HG03571 (cell line): ENCODE measurements around the gene HAGH.

Source experiments
- ATAC-seq: cut with Tn5 transposase; IDR thresholded peaks from one replicate; pipeline ENCODE4 v1.9.1; 2021; ENCODE audit not compliant: unreplicated experiment

The HAGH gene

DNA sequence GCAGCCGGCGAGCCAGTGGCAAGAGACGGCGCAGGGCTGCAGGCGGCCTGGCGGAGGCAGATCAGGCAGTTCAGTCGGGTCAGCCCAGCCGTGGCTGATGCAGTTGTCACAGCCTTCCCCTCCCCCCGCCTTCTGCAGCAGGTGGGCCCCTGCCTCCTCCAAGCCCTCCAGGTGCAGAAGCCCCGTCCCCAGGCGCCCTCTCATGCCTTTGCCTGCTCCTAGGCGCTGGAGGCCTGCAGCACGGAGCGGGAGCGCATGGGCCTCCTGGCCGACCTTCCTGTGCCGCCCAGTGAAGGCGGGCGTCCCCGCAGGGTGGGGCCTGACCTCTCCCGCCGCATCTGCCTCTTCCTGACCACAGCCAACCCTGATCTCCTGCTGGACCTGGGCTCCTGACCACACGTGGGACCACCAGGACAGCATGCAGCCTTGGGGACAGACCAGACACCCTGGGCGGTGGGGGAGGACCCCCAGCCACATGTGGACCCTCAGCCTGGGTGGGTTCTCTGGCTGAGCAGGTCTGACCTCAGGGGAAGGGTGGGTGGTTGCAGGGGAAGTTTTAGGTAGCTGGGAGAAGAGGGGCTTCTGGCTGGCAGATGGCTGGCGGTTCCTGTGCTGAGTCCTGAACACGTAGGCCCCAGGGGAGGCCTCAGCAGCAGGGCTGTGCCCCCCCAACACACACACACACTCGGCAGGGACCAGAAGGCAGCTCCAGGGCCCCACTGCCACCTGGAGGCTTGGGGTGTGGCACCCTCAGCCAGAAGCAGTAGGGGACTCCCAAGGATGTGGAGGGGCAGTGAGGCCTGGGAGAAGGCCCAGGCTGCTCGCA lies 50.6 kb downstream of the HAGH start:
- ATAC-seq: no peak

DNA sequence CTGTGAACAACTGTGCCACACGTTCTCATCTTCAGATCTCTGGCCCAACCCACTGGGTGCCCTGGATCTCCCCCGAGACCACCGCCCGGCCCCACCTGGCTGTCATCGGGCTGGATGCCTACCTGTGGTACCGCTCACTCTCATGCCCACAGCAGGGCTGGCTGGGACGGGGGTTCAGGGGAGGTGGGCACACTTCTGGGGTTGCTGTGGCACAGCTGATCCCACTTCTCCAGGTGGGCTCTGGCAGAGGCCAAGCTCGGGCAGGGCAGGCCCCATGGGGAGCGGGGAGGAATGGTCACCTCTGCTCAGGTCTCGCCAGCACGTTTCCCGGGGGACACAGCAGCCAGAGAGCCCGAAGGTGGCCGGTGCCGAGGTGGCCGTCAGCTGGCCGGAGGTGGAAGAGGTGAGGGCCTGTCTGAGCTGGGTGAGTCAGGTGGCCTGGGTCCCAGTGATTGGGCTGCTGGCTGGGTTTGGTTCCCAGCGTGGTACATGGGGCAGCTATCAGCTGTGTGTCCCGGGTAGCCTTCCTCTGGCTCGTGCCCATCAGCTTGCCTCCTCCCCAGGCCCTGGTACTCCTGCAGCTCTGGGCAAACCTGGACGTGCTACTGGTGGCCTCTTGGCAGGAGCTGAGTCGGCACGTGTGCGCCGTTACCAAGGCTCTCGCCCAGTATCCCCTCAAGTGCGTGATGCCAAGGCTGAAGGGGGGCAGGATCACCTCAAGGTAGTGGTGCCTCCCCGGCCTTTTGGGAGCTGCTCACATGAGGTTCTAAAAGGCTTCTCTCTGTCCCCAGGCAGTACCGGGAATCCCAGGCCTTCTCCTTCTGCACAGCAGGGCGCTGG lies 51.4 kb downstream of the HAGH start:
- ATAC-seq: no peak

DNA sequence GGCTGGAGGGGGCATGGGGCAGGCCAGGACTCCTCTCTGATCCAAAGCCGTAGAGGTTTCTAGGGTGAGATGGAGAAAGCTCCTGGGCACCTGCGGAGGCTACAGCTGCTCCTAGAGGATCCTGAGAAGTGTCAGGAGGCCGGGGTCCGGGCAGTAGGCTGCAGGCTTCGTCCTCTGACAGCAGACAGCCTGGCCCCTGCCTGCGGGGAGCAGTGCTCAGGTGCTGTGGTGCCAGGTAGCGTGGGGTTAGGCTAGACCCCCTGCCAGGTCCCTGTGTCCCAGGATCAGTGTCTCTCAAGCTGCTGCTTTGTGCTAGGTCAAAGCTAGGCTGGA lies 52.2 kb downstream of the HAGH start:
- no peak for ATAC-seq

DNA sequence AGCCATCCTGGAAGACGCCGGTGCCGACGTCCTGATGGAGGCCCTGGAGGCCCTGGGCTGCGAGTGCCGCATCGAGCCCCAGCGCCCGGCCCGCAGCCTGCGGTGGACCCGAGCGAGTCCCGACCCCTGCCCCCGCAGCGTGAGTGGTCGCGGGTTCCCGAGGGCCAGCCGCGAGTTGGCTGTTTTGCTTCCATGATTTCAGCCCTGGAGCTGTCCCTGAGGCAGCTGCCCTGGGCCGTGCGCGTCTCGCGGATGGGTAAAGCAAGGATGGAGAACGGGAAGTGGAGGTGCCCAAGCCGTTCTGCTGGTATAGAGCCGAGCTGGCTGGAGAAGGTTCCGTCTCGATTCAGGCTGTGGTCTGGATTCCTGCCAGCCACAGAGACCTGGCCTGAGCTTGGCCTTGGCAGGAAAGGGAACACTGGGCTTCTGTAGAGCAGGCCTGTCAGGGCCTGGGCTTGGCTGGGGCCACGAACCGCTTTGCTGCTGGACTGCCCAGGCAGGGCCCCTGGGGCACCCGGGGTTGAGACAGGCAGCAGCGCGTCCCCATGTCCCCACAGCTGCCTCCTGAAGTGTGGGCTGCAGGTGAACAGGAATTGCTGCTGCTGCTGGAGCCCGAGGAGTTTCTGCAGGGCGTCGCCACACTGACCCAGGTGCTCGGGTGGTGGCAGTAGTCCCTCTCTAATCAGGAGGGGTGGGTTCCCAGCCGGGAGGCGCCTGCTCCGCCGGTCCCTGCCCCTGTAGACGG lies 52.8 kb downstream of the HAGH start:
- no peak for ATAC-seq

DNA sequence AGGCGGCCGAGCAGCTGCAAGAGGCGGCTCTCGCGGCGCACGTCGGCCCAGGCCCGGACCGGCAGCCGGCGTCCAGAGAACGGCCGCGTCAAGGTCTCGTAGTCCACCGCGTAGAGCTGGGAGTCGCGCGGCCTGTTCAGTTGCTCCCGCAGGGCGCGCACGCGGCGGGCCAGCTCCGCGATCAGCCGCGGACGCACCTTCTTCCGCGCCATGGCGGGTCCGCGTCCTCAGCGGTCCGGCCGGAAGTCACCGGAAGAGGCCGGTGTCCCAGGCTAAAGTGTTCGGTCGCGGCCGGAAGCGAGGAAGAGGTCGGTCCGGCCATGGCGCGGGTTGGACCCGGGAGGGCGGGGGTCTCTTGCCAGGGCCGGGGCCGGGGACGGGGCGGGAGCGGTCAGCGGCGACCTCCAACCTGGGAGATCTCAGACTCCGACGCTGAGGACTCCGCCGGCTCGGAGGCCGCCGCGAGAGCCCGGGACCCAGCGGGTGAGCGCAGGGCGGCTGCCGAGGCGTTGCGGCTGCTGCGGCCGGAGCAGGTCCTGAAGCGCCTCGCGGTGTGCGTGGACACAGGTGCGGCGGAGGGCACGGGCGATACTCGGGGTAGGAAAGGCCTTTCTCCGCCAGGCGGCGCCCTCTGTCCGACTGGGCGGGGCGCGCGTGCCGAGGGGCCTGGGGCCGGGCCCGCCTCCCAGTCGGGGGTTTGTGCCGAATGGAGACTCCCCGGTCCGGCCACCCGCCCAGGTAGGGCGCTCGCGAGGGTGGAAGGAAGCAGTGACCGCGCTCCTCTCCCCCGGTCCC lies 53.5 kb downstream of the HAGH start, which contains the start of gene MRPS34:
TSS of gene MRPS34 (minus strand) at position 227 of the 795 bp plus-strand sequence. CDS start at position 212, 15 bp downstream.
- ATAC-seq: peak; percentile 40

DNA sequence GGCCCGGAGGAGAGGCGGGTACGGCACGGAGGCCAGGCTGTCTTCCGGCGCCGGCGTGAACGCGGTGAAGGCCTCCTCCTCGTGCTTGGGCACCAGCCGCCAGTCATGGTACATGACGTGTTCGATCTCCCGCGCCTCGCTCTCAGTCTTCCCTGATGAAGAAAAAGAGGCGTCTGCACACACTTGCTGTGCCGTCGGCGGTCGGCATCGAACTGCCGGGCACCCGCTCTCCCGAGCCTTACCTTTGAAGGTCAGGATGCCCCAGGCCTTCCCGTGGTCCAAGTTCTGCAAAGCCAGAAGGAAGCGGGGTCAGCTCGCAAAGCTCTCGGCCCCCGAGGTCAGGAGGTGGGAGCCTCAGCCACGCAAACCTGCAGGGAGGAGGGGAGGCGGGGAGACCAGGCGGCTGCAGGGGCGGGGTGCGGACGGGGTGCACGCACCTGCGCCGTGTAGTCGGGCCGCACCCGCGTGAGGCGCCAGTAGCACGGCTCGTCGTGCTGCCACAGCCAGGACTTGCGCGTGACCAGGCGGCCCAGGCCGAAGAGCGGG lies 54.2 kb downstream of the HAGH start, which contains the start of gene EME2:
TSS of gene EME2 (plus strand) at position 449 of the 546 bp plus-strand sequence. CDS start 418 bp downstream, outside the sequence.
- no peak for ATAC-seq

DNA sequence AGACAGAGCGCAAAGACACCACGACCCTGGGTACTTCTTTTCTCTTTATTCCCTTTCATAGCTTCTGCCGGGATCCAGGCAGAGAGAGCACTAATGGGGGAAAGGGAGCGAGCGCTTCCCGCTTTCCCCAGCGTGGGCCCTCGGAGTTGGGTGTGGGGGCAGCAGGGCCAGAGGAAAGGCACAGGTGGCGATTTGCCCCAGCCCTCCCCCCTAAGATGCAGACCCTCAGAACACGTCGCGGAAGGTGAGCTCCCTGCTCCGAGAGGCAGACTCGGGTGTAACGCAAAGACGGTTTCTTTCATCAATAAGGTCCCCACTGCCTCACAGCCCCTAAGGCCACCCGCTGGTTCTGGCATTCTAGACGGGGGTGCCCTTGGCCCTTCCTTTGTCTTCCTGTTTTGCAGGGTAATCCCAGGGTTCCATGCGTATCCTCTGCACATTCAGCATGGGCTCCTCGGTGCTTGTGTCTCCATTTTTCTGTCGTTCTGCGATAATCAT lies 54.7 kb downstream of the HAGH start:
- no peak for ATAC-seq

DNA sequence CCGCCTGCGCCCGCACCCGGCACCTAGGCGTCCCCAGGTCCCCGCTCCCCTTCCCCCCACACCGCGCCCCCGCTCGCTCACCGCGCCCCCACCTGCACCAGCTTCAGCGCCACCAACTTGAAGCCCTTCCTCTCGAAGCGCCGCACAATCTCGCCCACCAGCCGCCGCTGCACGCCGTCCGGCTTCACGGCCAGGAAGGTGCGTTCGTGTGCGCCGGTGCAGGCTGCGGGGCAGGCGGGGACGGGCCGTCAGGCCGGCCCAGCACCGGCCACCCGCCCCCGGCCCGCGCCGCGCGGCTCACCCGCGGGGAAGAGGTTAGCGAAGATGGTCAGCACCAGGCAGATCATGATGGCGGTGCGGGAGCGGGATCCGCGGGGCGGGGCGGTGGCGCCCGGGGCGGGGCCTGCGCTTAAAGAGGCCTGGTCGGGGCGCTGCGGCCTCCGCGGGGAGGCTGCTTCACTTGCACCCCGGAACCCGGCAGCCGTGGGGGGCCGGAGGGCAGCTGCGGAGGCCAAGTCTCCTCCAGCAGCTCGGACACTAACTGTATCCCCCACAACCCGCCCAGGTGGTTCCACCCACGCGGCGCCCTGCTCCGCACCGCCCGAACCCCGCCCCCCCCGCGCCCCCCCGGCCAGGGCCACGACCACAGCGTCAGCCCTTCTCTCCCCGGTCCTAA lies 55.3 kb downstream of the HAGH start, which contains the start of gene NME3:
TSS of gene NME3 (minus strand) at position 356 of the 676 bp plus-strand sequence. CDS start at position 347, 9 bp downstream.
- no peak for ATAC-seq

DNA sequence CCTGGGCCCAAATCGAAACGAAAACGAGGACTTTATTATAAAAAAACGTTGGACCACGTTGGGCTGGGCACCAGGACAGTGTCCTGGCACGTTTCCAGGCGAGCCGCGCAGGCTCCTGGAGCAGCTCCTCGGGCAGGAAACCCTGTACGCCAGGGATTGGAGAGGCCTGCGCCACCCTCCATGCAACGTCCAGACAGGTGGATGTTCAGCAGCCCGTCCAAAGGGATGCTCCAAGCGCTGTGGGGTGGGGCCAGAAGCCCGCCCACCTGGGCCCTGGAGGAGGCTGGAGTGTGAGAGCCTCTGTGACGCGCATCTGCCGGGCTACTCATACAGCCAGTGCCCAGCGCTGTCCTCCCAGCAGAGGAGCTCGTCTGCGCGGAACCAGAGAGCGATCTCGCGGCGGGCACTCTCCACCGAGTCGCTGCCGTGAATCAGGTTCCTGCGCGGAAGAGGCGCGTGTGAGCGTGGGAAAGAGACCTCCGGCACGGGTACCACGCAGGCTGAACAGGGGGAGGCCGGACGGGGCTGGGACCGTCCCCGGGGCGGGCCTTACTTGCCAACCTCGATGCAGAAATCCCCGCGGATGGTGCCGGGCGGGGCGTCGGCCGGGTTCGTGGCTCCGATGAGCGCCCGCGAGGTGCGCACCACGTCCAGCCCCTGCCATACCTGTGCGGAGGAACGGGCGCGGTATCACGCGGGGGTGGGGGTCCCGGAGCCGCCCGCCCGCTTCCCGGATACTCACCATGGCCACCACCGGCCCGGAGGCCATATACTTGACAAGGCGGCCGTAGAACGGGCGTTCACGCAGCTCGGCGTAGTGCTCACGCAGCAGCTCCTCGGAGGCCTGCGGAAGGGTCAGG lies 56.1 kb downstream of the HAGH start:
- ATAC-seq: no peak

DNA sequence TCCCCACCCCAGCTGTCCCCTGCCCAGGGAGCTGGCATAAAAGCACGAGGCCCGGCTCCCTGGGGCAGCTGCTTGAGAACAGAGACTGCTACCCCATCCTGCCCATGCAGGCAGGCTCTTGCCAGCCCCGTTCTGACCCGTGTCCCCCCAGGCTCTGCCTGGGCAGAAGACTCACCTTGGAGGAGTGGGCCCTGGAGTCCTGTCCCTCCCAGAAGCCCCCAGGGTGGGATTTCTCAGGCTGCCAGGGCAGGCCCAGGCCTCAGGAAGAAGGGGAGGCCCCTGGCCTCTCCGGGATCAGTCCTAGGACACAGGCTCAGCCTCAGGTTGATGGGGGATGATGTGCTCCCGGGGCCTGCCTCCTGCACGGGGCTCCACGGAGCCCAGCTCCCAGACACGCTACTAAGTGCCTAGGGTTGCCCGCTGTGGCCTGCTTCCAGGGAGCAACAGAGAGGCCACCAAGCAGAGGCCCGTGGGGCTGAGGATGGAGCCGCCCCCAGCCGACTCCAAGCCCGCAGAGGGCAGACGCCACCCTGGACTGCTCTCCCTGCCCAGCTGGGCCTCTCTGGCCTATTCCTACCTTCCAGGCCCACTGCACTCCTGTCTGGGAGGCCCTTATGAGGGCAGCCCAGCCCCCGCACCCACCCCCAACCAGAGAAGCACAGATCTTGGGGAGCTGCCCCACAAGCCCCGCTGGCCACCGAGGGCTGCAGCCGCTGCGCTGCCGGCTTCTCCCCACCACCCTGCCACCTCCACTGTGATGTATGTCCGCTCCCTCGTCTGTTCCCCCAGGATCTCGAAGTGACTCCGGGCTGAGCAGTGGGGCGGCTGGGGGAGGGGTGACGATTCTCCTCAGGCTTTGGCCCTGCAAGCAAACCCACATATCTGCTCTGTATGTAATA lies 57.0 kb downstream of the HAGH start:
- ATAC-seq: no peak

DNA sequence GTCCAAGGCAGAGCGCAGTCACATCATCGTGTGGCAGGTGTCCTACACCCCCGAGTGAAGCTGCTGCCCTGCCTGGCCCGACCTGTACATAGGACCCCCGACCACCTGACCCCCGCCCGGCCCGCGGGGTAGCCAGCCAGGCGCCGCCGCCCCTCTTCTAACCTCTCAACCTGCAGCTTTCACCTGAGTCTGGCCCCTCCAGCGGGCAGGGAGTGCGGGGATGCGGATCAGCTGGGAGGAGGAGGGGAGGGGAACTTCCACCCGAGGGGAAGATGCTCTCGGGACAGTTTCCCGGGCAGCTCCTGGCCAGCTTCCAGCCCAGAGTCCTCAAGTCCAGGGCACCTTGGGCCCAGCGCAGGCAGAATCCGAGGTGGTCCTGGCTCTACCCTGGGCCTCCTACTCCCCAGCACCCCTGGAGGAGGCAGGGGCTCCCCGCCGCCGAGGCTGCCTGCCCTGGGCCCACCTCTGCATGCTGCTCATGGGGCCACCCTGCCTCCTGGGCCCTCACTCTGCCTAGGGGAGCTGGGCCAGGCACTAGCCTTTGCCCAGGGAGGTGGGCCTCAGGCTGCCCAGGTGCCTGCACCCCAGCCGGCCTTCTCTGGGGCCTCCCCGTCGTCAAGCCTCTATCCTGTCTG lies 57.7 kb downstream of the HAGH start:
- ATAC-seq: no peak

DNA sequence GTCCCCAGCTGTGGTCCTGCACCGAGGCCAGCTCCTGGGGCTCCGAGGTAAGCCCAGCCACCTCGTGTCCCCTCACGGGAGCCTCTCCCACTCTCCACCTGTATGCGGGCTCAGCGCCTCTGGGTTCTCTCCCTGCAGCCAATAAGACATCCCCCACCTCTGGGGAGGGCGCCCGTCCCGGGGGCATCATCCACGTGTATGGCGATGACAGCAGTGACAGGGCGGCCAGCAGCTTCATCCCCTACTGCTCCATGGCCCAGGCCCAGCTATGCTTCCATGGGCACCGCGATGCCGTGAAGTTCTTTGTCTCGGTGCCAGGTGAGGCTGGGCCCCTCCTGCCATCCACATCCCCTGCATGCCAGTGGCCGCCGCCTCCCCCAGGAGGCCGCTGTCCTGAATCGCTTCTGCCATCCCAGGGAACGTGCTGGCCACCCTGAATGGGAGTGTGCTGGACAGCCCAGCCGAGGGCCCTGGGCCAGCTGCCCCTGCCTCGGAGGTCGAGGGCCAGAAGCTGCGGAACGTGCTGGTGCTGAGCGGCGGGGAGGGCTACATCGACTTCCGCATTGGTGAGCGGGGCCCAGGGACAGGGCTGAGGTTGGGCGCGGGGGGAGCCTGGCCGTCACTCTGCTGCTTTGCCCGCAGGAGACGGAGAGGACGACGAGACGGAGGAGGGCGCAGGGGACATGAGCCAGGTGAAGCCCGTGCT lies 58.4 kb downstream of the HAGH start:
- no peak for ATAC-seq

DNA sequence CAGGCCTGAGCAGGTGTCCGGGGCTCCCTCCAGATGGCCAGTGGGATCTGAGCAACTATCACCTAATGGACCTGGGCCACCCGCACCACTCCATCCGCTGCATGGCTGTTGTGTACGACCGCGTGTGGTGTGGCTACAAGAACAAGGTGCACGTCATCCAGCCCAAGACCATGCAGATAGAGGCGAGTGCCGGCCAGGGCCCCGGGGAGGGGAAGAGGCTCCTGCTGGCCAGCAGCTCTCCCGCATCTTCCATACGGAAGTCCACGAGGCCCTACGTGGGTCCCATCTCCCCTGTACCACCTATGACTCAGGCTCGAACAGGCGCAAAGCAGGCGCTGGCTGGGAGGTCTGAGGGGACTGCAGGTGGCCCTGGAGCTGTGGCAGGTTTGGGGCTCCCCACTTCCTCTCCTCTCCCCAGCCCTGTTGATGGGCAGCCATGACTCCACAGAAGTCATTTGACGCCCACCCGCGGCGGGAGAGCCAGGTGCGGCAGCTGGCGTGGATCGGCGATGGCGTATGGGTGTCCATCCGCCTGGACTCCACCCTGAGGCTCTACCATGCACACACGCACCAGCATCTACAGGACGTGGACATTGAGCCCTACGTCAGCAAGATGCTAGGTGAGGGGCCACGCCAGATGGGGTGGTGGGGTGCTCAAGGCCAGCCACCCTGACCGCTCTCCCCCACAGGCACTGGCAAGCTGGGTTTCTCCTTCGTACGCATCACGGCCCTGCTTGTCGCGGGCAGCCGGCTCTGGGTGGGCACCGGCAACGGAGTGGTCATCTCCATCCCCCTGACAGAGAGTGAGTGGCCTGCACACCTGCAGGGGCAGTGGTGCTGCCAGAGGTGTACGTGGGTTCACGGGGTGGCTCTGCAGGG lies 59.3 kb downstream of the HAGH start:
- no peak for ATAC-seq

DNA sequence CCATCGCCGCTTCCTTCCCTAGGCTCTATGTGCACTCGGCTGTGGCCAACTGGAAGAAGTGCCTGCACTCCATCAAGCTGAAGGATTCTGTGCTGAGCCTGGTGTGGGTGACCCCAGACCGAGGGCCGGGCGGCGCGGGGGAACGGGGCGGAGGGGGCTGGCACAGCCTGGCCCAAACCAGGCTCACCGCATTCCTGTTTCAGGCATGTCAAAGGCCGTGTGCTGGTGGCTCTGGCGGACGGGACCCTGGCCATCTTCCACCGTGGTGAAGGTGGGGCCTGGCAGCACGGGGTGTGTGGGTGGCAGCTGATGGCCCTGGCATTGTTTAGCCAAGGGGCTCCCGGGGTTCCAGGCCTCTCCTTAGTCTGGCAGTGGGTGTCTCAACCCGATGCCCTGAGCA lies 59.9 kb downstream of the HAGH start:
- ATAC-seq: no peak

DNA sequence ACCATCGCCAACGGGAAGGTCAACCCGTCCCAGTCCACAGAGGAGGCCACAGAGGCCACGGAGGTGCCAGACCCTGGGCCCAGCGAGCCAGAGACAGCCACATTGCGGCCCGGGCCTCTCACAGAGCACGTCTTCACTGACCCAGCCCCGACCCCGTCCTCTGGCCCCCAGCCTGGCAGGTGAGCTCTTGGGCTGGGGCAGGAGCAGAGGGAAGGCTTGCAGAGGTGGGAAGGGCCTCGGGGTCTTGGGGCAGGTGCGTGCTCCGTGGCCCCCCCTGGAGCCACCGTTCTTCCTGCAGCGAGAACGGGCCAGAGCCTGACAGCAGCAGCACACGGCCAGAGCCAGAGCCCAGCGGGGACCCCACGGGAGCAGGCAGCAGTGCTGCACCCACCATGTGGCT lies 60.4 kb downstream of the HAGH start:
- ATAC-seq: no peak
